Liver (tissue), 9 donors: ENCODE measurements around the gene AIP. TPM values are rescaled to one million over a fixed set of nuclear protein-coding genes. Genes with fewer than 3 reads are reported as not detected.

Experiments used
- DNase-seq: peaks from one replicate; pipeline ENCODE4 v3.0.0-alpha.2; 2017; ENCODE audit warnings: low spot score
- H3K27ac ChIP-seq, 2 donors: one replicate each; pipeline ENCODE4 v1.7.0; 2013; ENCODE audit warnings: inconsistent platforms in 2 of 2, low read length in 2 of 2, control low read depth in 1 of 2, low read depth in 1 of 2, mild to moderate bottlenecking in 1 of 2
- H3K27me3 ChIP-seq, 4 donors: one replicate each; pipeline versions ENCODE4 v1.6.1 to v1.7.0; 2013; ENCODE audit warnings: low read length in 3 of 4, inconsistent platforms in 1 of 4, mild to moderate bottlenecking in 1 of 4, moderate library complexity in 1 of 4; ENCODE audit not compliant: control insufficient read depth in 4 of 4, insufficient read depth in 4 of 4
- H3K36me3 ChIP-seq, 4 donors: one replicate each; pipeline versions ENCODE4 v1.6.1 to v1.7.0; 2013; ENCODE audit warnings: low read length in 3 of 4, mild to moderate bottlenecking in 3 of 4, low read depth in 1 of 4, moderate library complexity in 1 of 4; ENCODE audit not compliant: control insufficient read depth in 4 of 4, insufficient read depth in 3 of 4
- H3K4me1 ChIP-seq, 4 donors: one replicate each; pipeline versions ENCODE4 v1.6.1 to v1.7.0; 2013; ENCODE audit warnings: low read length in 3 of 4, mild to moderate bottlenecking in 3 of 4, moderate library complexity in 1 of 4; ENCODE audit not compliant: control insufficient read depth in 4 of 4, insufficient read depth in 4 of 4
- H3K4me3 ChIP-seq, 3 donors: one replicate each; pipeline versions ENCODE4 v1.6.1 to v1.7.0; 2013; ENCODE audit warnings: low read length in 3 of 3, control low read depth in 1 of 3, low read depth in 1 of 3, mild to moderate bottlenecking in 1 of 3
- H3K9ac ChIP-seq, 2 donors: one replicate each; pipeline ENCODE4 v1.7.0; 2013; ENCODE audit warnings: low read length in 2 of 2, mild to moderate bottlenecking in 2 of 2, moderate library complexity in 2 of 2, control low read depth in 1 of 2, low read depth in 1 of 2
- H3K9me3 ChIP-seq, 4 donors: one replicate each; pipeline versions ENCODE4 v1.6.1 to v1.7.0; 2013; ENCODE audit warnings: low read length in 3 of 4; ENCODE audit not compliant: control insufficient read depth in 4 of 4
- ATF3 ChIP-seq: IDR thresholded peaks from 2 replicates; pipeline ENCODE4 v1.6.1; 2016; ENCODE audit warnings: antibody characterized with exemption
- CTCF ChIP-seq: fragments of 150-350 bp; IDR thresholded peaks from 2 replicates; pipeline ENCODE4 v1.5.1; 2017; ENCODE audit warnings: improper control_type of control experiment, low read depth, low read length; ENCODE audit not compliant: missing input control
- EGR1 ChIP-seq, 2 donors: IDR thresholded peaks; 2 replicates each; pipeline ENCODE4 v1.6.1; 2016 to 2018; ENCODE audit warnings: antibody characterized with exemption in 2 of 2, low read depth in 2 of 2
- FOXA1 ChIP-seq: IDR thresholded peaks from 2 replicates; pipeline ENCODE4 v1.6.1; 2016; ENCODE audit warnings: antibody characterized with exemption
- FOXA2 ChIP-seq: IDR thresholded peaks from 2 replicates; pipeline ENCODE4 v1.6.1; 2016; ENCODE audit warnings: antibody characterized with exemption
- HNF4A ChIP-seq, 2 donors: conservative IDR thresholded peaks; 2 replicates each; pipeline ENCODE4 v1.6.1; 2016; ENCODE audit warnings: antibody characterized with exemption in 2 of 2, mild to moderate bottlenecking in 2 of 2
- HNF4G ChIP-seq: IDR thresholded peaks from 2 replicates; pipeline ENCODE4 v1.6.1; 2016; ENCODE audit warnings: antibody characterized with exemption
- JUND ChIP-seq, 2 donors: IDR thresholded peaks; 2 replicates each; pipeline ENCODE4 v1.6.1; 2016; ENCODE audit warnings: antibody characterized with exemption in 2 of 2
- MAX ChIP-seq: IDR thresholded peaks from 2 replicates; pipeline ENCODE4 v1.6.1; 2016; ENCODE audit warnings: antibody characterized with exemption
- RAD21 ChIP-seq, 2 donors: IDR thresholded peaks; 2 replicates each; pipeline ENCODE4 v1.6.1; 2016; ENCODE audit warnings: antibody characterized with exemption in 2 of 2, mild to moderate bottlenecking in 2 of 2
- REST ChIP-seq: IDR thresholded peaks from 2 replicates; pipeline ENCODE4 v1.6.1; 2016; ENCODE audit warnings: antibody characterized with exemption, mild to moderate bottlenecking
- RXRA ChIP-seq, 2 donors: IDR thresholded peaks; 2 replicates each; pipeline ENCODE4 v1.6.1; 2017 to 2018; ENCODE audit warnings: antibody characterized with exemption in 2 of 2, mild to moderate bottlenecking in 1 of 2
- SP1 ChIP-seq: IDR thresholded peaks from 2 replicates; pipeline ENCODE4 v1.6.1; 2018; ENCODE audit warnings: antibody characterized with exemption, mild to moderate bottlenecking
- TAF1 ChIP-seq: conservative IDR thresholded peaks from 2 replicates; pipeline ENCODE4 v1.6.1; 2016; ENCODE audit warnings: antibody characterized with exemption, mild to moderate bottlenecking
- YY1 ChIP-seq: IDR thresholded peaks from 2 replicates; pipeline ENCODE4 v1.6.1; 2016; ENCODE audit warnings: antibody characterized with exemption, mild to moderate bottlenecking
- ZBTB33 ChIP-seq: IDR thresholded peaks from 2 replicates; pipeline ENCODE4 v1.6.1; 2016; ENCODE audit warnings: antibody characterized with exemption
- WGBS: extraction: QIAGEN DNeasy Blood & Tissue Kit; methylation state at CpG from one replicate; pipeline ENCODE4 v1.1.7; 2013; 5-methylcytosine and 5-hydroxymethylcytosine counted together
- polyA plus RNA-seq, 2 donors: library from polyadenylated mRNA; stranded (reverse) in 1 of 2; unstranded in 1 of 2; fragments of 200-250 nt in 1 of 2; fragments of >200 nt in 1 of 2; fragmentation: Nextera tagmentation in 1 of 2; extraction: Ambion mirVana in 1 of 2; gene quantifications; one replicate each; pipeline versions ENCODE4 v1.2.1 to v1.2.3, GENCODE V29; 2013 to 2015
- total RNA-seq, 2 donors: library from RNA; depleted of rRNA; stranded (reverse); fragments of >200 nt; gene quantifications; one replicate each; pipeline ENCODE4 v1.2.3, GENCODE V29; 2014
- donor health status: healthy.
- donor health status: healthy.
- donor health status: healthy.
- donor health status: healthy.
- donor health status: healthy.

The AIP gene
- total and polyA plus RNA-seq, 4 donors = 17.6 to 28.2 (median 23.1) TPM

- Histone ChIP-seq H3K36me3 (no peaks in the 10 kb centered on the region), H3K9ac (no peak overlapping the region), H3K9me3 (no peaks in the 10 kb centered on the region), H3K27me3 (no peaks in the 10 kb centered on the region), H3K4me3 (no peak overlapping the region), H3K4me1 (no peaks in the 10 kb centered on the region), H3K27ac (no peak overlapping the region)
- WGBS = 93% methylated on average over 32 of the region's 32 CpGs
- DNase-seq = no peak
- TF ChIP-seq RAD21 (IDR thresholded peaks at IDR 0.05) (no peak), YY1 (no peak), FOXA1 (no peak), HNF4G (no peak), REST (no peak), HNF4A (conservative IDR thresholded peaks at IDR 0.05) (no peak), FOXA2 (no peak), JUND (IDR thresholded peaks at IDR 0.05) (no peak), TAF1 (no peak), RXRA (IDR thresholded peaks at IDR 0.05) (no peak), ATF3 (no peak), EGR1 (IDR thresholded peaks at IDR 0.05; ENCODE audit: low read depth in 2 of 2) (no peak), CTCF (no peak), SP1 (no peak), MAX (no peak)
Observed at GRCh38 chr11:67519726-67520125, 36.9 kb downstream of the AIP start.

- no peaks in the 10 kb centered on the region for H3K27me3 ChIP-seq
- H3K4me1 ChIP-seq = peaks cover 2 to 12% (median 8%) of the 10 kb centered on the region in 4 donors
- no peak for TF ChIP-seq RXRA (IDR thresholded peaks at IDR 0.05)
- TF ChIP-seq FOXA1 = no peak
- no peak for TF ChIP-seq ATF3
- no peak for TF ChIP-seq MAX
- no peak for TF ChIP-seq TAF1
- TF ChIP-seq FOXA2 = no peak
- TF ChIP-seq JUND (IDR thresholded peaks at IDR 0.05) = no peak
- no peak for TF ChIP-seq RAD21 (IDR thresholded peaks at IDR 0.05)
- no peak for TF ChIP-seq ZBTB33
- TF ChIP-seq HNF4A (conservative IDR thresholded peaks at IDR 0.05) = no peak
- no peak for TF ChIP-seq HNF4G
- TF ChIP-seq REST = no peak
- DNase-seq = no peak
- H3K9ac ChIP-seq = no peak overlapping the region
- H3K9me3 ChIP-seq = no peaks in the 10 kb centered on the region
- WGBS = 88% methylated on average over 16 of the region's 16 CpGs
- H3K36me3 ChIP-seq = no peaks in the 10 kb centered on the region
- H3K27ac ChIP-seq = no peak overlapping the region
- H3K4me3 ChIP-seq = no peak overlapping the region
Observed at GRCh38 chr11:67520856-67521824, 38.3 kb downstream of the AIP start.
